HCT116 (cell line): ENCODE results near the gene RAET1G. TPM values are rescaled to one million over a fixed set of nuclear protein-coding genes. Genes with fewer than 3 reads are reported as not detected.

ENCODE experiments used
- ATAC-seq: fragments of 200-7000 bp; cut with Tn5 transposase; 2 replicates; pipeline ENCODE4 v1.9.1; 2020; ENCODE audit warnings: mild to moderate bottlenecking, moderate library complexity
- BruUV-seq: library from RNA; stranded (reverse); fragments of 400-500 nt; replicated peaks from 2 replicates; lab custom pipeline; 2021; lab: Mats Ljungman, UMichigan
- CTCF ChIA-PET: fragments of 300-600 bp; sonication (Branson Sonifier 250); formaldehyde crosslinking; loops from one replicate; lab custom pipeline; 2021; ENCODE audit warnings: antibody characterized with exemption; lab: Charles Lee
- POLR2A ChIA-PET: fragments of 300-600, 350-600 bp; sonication (Branson Sonifier 250); formaldehyde crosslinking; loops from one replicate; lab custom pipeline; 2021; ENCODE audit warnings: antibody characterized with exemption; lab: Charles Lee
- RAD21 ChIA-PET, 2 experiments: fragments of 300-600 bp; sonication (Branson Sonifier 250); formaldehyde crosslinking; loops; one replicate each; lab custom pipeline; 2023; ENCODE audit warnings: low total read pairs in 2 of 2; ENCODE audit not compliant: uncharacterized antibody in 2 of 2, unreplicated experiment in 2 of 2, low non-redundant PET in 1 of 2; lab: Charles Lee
- DNase-seq: peaks from one replicate; pipeline ENCODE4 v3.0.0-alpha.2; 2010; ENCODE audit warnings: low read depth, low spot score
- H2AFZ ChIP-seq: fragments of 200-600 bp; shearing (Covaris generic), sonication (generic); 2 replicates; pipeline ENCODE4 v1.6.1; 2017; ENCODE audit warnings: low read depth, mixed run types, mixed read lengths, antibody characterized with exemption, low read length; ENCODE audit not compliant: poor library complexity, severe bottlenecking
- H3K27ac ChIP-seq: 2 replicates; pipeline ENCODE4 v1.5.1; 2012; ENCODE audit warnings: low read depth, low read length
- H3K27me3 ChIP-seq: fragments of 200-600 bp; sonication (generic); 2 replicates; pipeline ENCODE4 v1.6.1; 2016; ENCODE audit warnings: mixed run types, low read length, mixed read lengths; ENCODE audit not compliant: insufficient read depth
- H3K36me3 ChIP-seq, 2 experiments: fragments of 200-500 bp in 1 of 2; fragments of 200-600 bp in 1 of 2; sonication (Bioruptor generic) in 1 of 2; sonication (generic) in 1 of 2; 2 replicates each; pipeline versions ENCODE4 v1.5.1 to v1.6.1; 2014 to 2016; ENCODE audit warnings: low read length in 2 of 2, inconsistent platforms in 1 of 2, mixed read lengths in 1 of 2, mixed run types in 1 of 2; ENCODE audit not compliant: insufficient read depth in 2 of 2, control insufficient read depth in 1 of 2
- H3K4me1 ChIP-seq, 2 experiments: fragments of 200-600 bp in 1 of 2; sonication (generic) in 1 of 2; 2 replicates each; pipeline versions ENCODE4 v1.5.1 to v1.6.1; 2012 to 2017; ENCODE audit warnings: low read length in 2 of 2, inconsistent platforms in 1 of 2, mild to moderate bottlenecking in 1 of 2, mixed read lengths in 1 of 2, mixed run types in 1 of 2, moderate library complexity in 1 of 2; ENCODE audit not compliant: insufficient read depth in 2 of 2, control insufficient read depth in 1 of 2
- H3K4me2 ChIP-seq: fragments of 200-600 bp; sonication (generic); 2 replicates; pipeline ENCODE4 v1.6.1; 2017; ENCODE audit warnings: mixed run types, low read length, mixed read lengths
- H3K4me3 ChIP-seq, 2 experiments: fragments of 200-600 bp in 1 of 2; sonication (generic) in 1 of 2; replicated peaks in 1 of 2; 2 replicates each; pipeline ENCODE4 v1.5.1; 2011 to 2016; ENCODE audit warnings: low read length in 2 of 2, control low read depth in 1 of 2, low read depth in 1 of 2, mild to moderate bottlenecking in 1 of 2, mixed read lengths in 1 of 2, mixed run types in 1 of 2
- H3K79me2 ChIP-seq: fragments of 200-600 bp; sonication (generic); 2 replicates; pipeline ENCODE4 v1.6.1; 2017; ENCODE audit warnings: mild to moderate bottlenecking, mixed run types, low read length, moderate library complexity, mixed read lengths; ENCODE audit not compliant: insufficient read depth
- H3K9ac ChIP-seq: fragments of 200-600 bp; sonication (generic); 2 replicates; pipeline ENCODE4 v1.6.1; 2016; ENCODE audit warnings: low read length, mixed read lengths
- H3K9me2 ChIP-seq: fragments of 200-600 bp; sonication (generic), shearing (Covaris generic); 2 replicates; pipeline ENCODE4 v1.6.1; 2017; ENCODE audit warnings: mixed run types, mild to moderate bottlenecking, moderate library complexity; ENCODE audit not compliant: insufficient read depth
- H3K9me3 ChIP-seq, 2 experiments: fragments of 200-500 bp in 1 of 2; fragments of 200-600 bp in 1 of 2; sonication (Bioruptor generic) in 1 of 2; sonication (generic) in 1 of 2; 2 replicates each; pipeline ENCODE4 v1.6.1; 2014 to 2017; ENCODE audit warnings: low read length in 2 of 2, mixed read lengths in 2 of 2, inconsistent platforms in 1 of 2, low read depth in 1 of 2, mild to moderate bottlenecking in 1 of 2, mixed run types in 1 of 2, moderate library complexity in 1 of 2; ENCODE audit not compliant: control insufficient read depth in 1 of 2, insufficient read depth in 1 of 2
- H4K20me1 ChIP-seq: fragments of 200-600 bp; sonication (generic), shearing (Covaris generic); 2 replicates; pipeline ENCODE4 v1.6.1; 2017; ENCODE audit warnings: mixed run types, mild to moderate bottlenecking, moderate library complexity; ENCODE audit not compliant: insufficient read depth
- CEBPB ChIP-seq: IDR thresholded peaks from 2 replicates; pipeline ENCODE4 v1.6.1; 2012; ENCODE audit warnings: low read depth
- EGR1 ChIP-seq: IDR thresholded peaks from 2 replicates; pipeline ENCODE4 v1.6.1; 2012; ENCODE audit warnings: low read depth
- EZH2phosphoT487 ChIP-seq: fragments of 200-600 bp; IDR thresholded peaks from 2 replicates; pipeline ENCODE4 v1.6.1; 2018; ENCODE audit warnings: antibody characterized with exemption, borderline replicate concordance
- JUND ChIP-seq: IDR thresholded peaks from 2 replicates; pipeline ENCODE4 v1.6.1; 2012
- POLR2A ChIP-seq: IDR thresholded peaks from 2 replicates; pipeline ENCODE4 v1.7.0; 2011; ENCODE audit warnings: borderline replicate concordance; ENCODE audit not compliant: insufficient read depth, insufficient read length; ENCODE audit errors: extremely low read depth
- RAD21 ChIP-seq: IDR thresholded peaks from 2 replicates; pipeline ENCODE4 v1.6.1; 2012; ENCODE audit warnings: low read depth, mild to moderate bottlenecking
- SIN3A ChIP-seq: IDR thresholded peaks from 2 replicates; pipeline ENCODE4 v1.6.1; 2012; ENCODE audit warnings: low read depth
- TCF7L2 ChIP-seq: IDR thresholded peaks from 2 replicates; pipeline ENCODE4 v1.7.0; 2011; ENCODE audit warnings: borderline replicate concordance, inconsistent platforms; ENCODE audit not compliant: insufficient read depth, insufficient read length; ENCODE audit errors: extremely low read depth
- YY1 ChIP-seq: IDR thresholded peaks from 2 replicates; pipeline ENCODE4 v1.6.1; 2011; ENCODE audit warnings: low read length, low read depth, moderate library complexity, mild to moderate bottlenecking; ENCODE audit not compliant: insufficient replicate concordance; ENCODE audit errors: extremely low read depth
- intact Hi-C: fragments of 100-400 bp; cut with micrococcal nuclease; formaldehyde crosslinking; loops from 2 replicates; pipeline ENCODE4 v1.10.0; 2022
- total RNA-seq: library from RNA; stranded (reverse); gene quantifications from one replicate; pipeline ENCODE4 v1.2.1, GENCODE V29; 2021; ENCODE audit not compliant: unreplicated experiment
- TF ChIP-seq, protein P1 (sequence below), 3 experiments: fragments of 200-600 bp in 1 of 3; sonication (generic) in 1 of 3; IDR thresholded peaks in 2 of 3; conservative IDR thresholded peaks in 1 of 3; 2 replicates each; pipeline ENCODE4 v1.5.1; 2012 to 2017; ENCODE audit warnings: low read depth in 2 of 3, low read length in 2 of 3, antibody characterized with exemption in 1 of 3, borderline replicate concordance in 1 of 3, control low read depth in 1 of 3, mild to moderate bottlenecking in 1 of 3, mixed read lengths in 1 of 3, mixed run types in 1 of 3, moderate library complexity in 1 of 3; ENCODE audit not compliant: insufficient read depth in 1 of 3
- TF ChIP-seq, protein P2 (sequence below): IDR thresholded peaks from 2 replicates; pipeline ENCODE4 v1.6.1; 2011; ENCODE audit warnings: mild to moderate bottlenecking, low read length, moderate library complexity; ENCODE audit not compliant: insufficient replicate concordance; ENCODE audit errors: extremely low read depth
- TF ChIP-seq, protein P3 (sequence below): IDR thresholded peaks from 2 replicates; pipeline ENCODE4 v1.6.1; 2012

RAET1G gene
- total RNA-seq, 1 experiment from 2014 or later, result 0.37 TPM

DNA sequence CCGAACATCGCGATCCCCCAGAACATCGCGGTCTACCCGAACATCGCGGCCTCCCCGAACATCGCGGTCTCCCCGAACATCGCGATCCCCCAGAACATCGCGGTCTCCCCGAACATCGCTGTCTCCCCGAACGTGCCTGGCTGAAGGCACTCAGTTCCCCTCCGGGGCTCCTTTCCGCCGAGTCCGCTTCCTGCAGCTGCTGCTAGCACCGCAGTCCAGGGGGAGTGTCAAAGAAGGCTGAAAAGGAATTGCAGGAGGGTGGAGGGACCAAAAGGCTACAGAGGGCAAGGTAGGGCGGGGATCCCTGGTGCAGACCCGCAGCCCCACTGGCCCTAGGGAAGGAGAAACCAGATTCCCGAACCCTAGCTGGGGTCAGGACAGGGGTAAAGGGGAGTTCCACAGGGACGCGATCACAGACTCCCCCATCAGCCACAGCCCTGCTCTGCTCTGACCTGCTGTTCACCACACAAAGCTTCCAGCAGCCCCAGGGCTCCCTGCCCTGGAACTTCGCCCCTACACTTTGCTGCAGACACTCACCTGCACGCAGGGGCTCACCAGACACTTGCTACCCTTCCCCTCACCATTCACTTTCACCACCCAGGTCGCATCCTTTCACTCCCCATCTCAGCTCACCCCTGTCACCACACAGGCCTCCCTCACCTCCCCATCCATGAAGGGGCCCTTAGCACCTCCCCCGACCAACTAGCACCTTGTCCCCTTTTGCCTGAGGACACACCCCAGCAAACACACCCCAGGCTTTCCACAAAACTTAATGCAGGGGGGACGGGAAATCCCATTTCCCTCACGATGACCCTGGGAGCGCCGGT is 42.5 kb upstream of the RAET1G start:
- no peaks in the 10 kb centered on the region for H3K27me3 ChIP-seq
- ATAC-seq, result no peak
- no peaks in the 10 kb centered on the region for H4K20me1 ChIP-seq
- no peak overlapping the region for H3K4me3 ChIP-seq
- ChIA-PET RAD21 (no interaction called here), CTCF (no interaction called here), POLR2A (no interaction called here)
- H3K27ac ChIP-seq, result no peak overlapping the region
- no TSS peak for BruUV-seq
- no peaks in the 10 kb centered on the region for H3K9me3 ChIP-seq
- no peak overlapping the region for H3K4me2 ChIP-seq
- H3K79me2 ChIP-seq, result no peaks in the 10 kb centered on the region
- H2AFZ ChIP-seq, result no peak overlapping the region
- H3K4me1 ChIP-seq, result peaks cover 9 to 22% of the 10 kb centered on the region in 2 experiments; a peak in 3 of 4 replicates
- intact Hi-C loops, result no loop called here
- no peaks in the 10 kb centered on the region for H3K36me3 ChIP-seq
- H3K9me2 ChIP-seq, result no peaks in the 10 kb centered on the region
- TF ChIP-seq EZH2phosphoT487 (no peak), JUND (no peak), CEBPB (no peak)
- H3K9ac ChIP-seq, result no peak overlapping the region
- no peak for DNase-seq

GRCh38 chr6:149964308-149965193 is 41.6 kb upstream of the RAET1G start:
- no peaks in the 10 kb centered on the region for H3K79me2 ChIP-seq
- H3K27ac ChIP-seq, result peak overlapping the region; percentile 53; the same call in 1 of the 2 replicates
- CTCF ChIA-PET, result no interaction called here
- peak overlapping the region; percentile 66 for H3K9ac ChIP-seq
- H3K36me3 ChIP-seq, result no peaks in the 10 kb centered on the region
- H3K27me3 ChIP-seq, result no peaks in the 10 kb centered on the region
- RAD21 ChIA-PET, result no interaction called here
- ATAC-seq, result no peak
- H3K4me1 ChIP-seq, result peaks cover 9 to 22% of the 10 kb centered on the region in 2 experiments; a peak in 3 of 4 replicates
- H3K9me3 ChIP-seq, result no peaks in the 10 kb centered on the region
- H3K9me2 ChIP-seq, result no peaks in the 10 kb centered on the region
- intact Hi-C loops, result no loop called here
- H3K4me3 ChIP-seq, result peak overlapping the region; percentile 37 to 59
- no TSS peak for BruUV-seq
- DNase-seq, result no peak
- H3K4me2 ChIP-seq, result peak overlapping the region; percentile 95
- POLR2A ChIA-PET, result interaction anchor here (1.0 kb wide), 1 partner anchor 19 kb away, joined by 5 read pairs; no protein-coding TSS in a partner anchor
- no peaks in the 10 kb centered on the region for H4K20me1 ChIP-seq
- no peak overlapping the region for H2AFZ ChIP-seq
- TF ChIP-seq YY1 (no peak), CEBPB (no peak), SIN3A (no peak), POLR2A (no peak), RAD21 (no peak), EZH2phosphoT487 (no peak), JUND (no peak), TCF7L2 (no peak), EGR1 (no peak)
- TF ChIP-seq, protein P1, sequence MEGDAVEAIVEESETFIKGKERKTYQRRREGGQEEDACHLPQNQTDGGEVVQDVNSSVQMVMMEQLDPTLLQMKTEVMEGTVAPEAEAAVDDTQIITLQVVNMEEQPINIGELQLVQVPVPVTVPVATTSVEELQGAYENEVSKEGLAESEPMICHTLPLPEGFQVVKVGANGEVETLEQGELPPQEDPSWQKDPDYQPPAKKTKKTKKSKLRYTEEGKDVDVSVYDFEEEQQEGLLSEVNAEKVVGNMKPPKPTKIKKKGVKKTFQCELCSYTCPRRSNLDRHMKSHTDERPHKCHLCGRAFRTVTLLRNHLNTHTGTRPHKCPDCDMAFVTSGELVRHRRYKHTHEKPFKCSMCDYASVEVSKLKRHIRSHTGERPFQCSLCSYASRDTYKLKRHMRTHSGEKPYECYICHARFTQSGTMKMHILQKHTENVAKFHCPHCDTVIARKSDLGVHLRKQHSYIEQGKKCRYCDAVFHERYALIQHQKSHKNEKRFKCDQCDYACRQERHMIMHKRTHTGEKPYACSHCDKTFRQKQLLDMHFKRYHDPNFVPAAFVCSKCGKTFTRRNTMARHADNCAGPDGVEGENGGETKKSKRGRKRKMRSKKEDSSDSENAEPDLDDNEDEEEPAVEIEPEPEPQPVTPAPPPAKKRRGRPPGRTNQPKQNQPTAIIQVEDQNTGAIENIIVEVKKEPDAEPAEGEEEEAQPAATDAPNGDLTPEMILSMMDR (IDR thresholded peaks at IDR 0.05 in 2 of 3, conservative IDR thresholded peaks at IDR 0.05 in 1 of 3; ENCODE audit: borderline replicate concordance in 1 of 3, insufficient read depth in 1 of 3, low read depth in 2 of 3, low read length in 2 of 3), result no peak
- TF ChIP-seq, protein P2, sequence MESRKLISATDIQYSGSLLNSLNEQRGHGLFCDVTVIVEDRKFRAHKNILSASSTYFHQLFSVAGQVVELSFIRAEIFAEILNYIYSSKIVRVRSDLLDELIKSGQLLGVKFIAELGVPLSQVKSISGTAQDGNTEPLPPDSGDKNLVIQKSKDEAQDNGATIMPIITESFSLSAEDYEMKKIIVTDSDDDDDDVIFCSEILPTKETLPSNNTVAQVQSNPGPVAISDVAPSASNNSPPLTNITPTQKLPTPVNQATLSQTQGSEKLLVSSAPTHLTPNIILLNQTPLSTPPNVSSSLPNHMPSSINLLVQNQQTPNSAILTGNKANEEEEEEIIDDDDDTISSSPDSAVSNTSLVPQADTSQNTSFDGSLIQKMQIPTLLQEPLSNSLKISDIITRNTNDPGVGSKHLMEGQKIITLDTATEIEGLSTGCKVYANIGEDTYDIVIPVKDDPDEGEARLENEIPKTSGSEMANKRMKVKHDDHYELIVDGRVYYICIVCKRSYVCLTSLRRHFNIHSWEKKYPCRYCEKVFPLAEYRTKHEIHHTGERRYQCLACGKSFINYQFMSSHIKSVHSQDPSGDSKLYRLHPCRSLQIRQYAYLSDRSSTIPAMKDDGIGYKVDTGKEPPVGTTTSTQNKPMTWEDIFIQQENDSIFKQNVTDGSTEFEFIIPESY, result no peak
- TF ChIP-seq, protein P3, sequence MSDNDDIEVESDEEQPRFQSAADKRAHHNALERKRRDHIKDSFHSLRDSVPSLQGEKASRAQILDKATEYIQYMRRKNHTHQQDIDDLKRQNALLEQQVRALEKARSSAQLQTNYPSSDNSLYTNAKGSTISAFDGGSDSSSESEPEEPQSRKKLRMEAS, result no peak
